ENCODE results near the gene NPEPPS.

The NPEPPS gene

GRCh38 chr17:47628014-47628566 lies 97.2 kb downstream of the NPEPPS start:
- Mint-ChIP-seq H3K36me3 (ENCODE audit: insufficient read depth) (peaks cover 10% of the 10 kb centered on the region), H3K4me1 (ENCODE audit: low read depth in 2 of 2) (no peaks in the 10 kb centered on the region), H3K27ac (no peak overlapping the region), H3K4me3 (no peak overlapping the region), H3K9me3 (no peaks in the 10 kb centered on the region), H3K27me3 (no peaks in the 10 kb centered on the region)
- DNase-seq = no peak
- ATAC-seq (replicated peaks) = no peak

- Mint-ChIP-seq H3K27ac (no peak overlapping the region), H3K4me3 (no peak overlapping the region), H3K36me3 (ENCODE audit: insufficient read depth) (peaks cover 5% of the 10 kb centered on the region), H3K4me1 (ENCODE audit: low read depth in 2 of 2) (no peaks in the 10 kb centered on the region), H3K9me3 (no peaks in the 10 kb centered on the region), H3K27me3 (no peaks in the 10 kb centered on the region)
- ATAC-seq (replicated peaks) = no peak
- no peak for DNase-seq
Measured at GRCh38 chr17:47629826-47630225, 98.9 kb downstream of the NPEPPS start.

GRCh38 chr17:47630614-47631013 lies 99.7 kb downstream of the NPEPPS start:
- peaks cover 5% of the 10 kb centered on the region for H3K36me3 Mint-ChIP-seq (ENCODE audit: insufficient read depth)
- H3K4me1 Mint-ChIP-seq (ENCODE audit: low read depth in 2 of 2) = no peaks in the 10 kb centered on the region
- H3K4me3 Mint-ChIP-seq = no peak overlapping the region
- H3K27me3 Mint-ChIP-seq = no peaks in the 10 kb centered on the region
- ATAC-seq (replicated peaks) (no peak), DNase-seq (no peak)
- no peak overlapping the region for H3K27ac Mint-ChIP-seq
- H3K9me3 Mint-ChIP-seq = no peaks in the 10 kb centered on the region

GRCh38 chr17:47632991-47633390 lies 102.1 kb downstream of the NPEPPS start:
- peaks cover 4 to 7% of the 10 kb centered on the region in 2 donors for H3K4me1 Mint-ChIP-seq (ENCODE audit: low read depth in 2 of 2)
- no peaks in the 10 kb centered on the region for H3K27me3 Mint-ChIP-seq
- DNase-seq (no peak), ATAC-seq (replicated peaks) (no peak)
- no peak overlapping the region for H3K4me3 Mint-ChIP-seq
- no peak overlapping the region for H3K27ac Mint-ChIP-seq
- no peaks in the 10 kb centered on the region for H3K9me3 Mint-ChIP-seq
- H3K36me3 Mint-ChIP-seq (ENCODE audit: insufficient read depth) = peaks cover 6% of the 10 kb centered on the region

DNA sequence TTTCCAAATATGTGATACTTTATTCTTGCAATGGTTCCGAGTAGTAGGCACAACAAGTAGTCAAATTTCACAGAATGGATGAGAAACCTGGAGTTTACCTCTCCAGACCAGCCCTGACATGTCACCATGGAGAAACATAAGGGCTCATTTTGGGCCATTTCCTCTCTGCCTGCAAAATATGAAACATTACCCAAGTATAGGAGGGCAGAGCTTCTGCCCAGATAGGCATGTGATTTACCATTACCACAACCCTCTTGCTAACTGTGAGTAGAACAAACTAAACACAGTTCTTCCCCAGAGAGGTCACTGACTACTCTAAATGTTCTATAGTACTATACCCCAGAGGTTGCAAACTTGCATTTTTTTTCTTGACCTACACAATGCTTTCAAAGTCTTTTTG lies 103.1 kb downstream of the NPEPPS start:
- H3K4me1 Mint-ChIP-seq (ENCODE audit: low read depth in 2 of 2) = peaks cover 4 to 7% of the 10 kb centered on the region in 2 donors
- H3K36me3 Mint-ChIP-seq (ENCODE audit: insufficient read depth) = peaks cover 6% of the 10 kb centered on the region
- no peaks in the 10 kb centered on the region for H3K27me3 Mint-ChIP-seq
- no peaks in the 10 kb centered on the region for H3K9me3 Mint-ChIP-seq
- H3K27ac Mint-ChIP-seq = no peak overlapping the region
- DNase-seq (no peak), ATAC-seq (replicated peaks) (no peak)
- no peak overlapping the region for H3K4me3 Mint-ChIP-seq

DNA sequence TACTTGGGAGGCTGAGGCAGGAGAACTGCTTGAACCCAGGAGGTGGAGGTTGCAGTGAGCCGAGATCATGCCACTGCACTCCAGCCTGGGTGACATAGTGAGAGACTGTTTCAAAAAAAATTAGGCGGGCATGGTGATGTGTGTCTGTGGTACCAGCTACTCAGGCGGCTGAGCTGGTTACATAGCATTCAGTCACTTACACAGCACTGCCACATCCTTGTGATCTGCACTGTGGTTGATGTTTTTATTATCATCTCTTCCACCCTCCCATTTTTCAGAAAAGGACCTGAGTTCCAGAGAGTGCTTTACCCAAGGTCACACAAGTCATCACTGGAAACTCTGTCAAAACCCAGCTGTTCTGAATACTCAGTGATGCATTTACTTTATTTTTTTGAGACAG lies 104.0 kb downstream of the NPEPPS start:
- ATAC-seq (replicated peaks) = peak; percentile 59
- Mint-ChIP-seq H3K36me3 (ENCODE audit: insufficient read depth) (peaks cover 6% of the 10 kb centered on the region), H3K4me1 (ENCODE audit: low read depth in 2 of 2) (peaks cover 4 to 7% of the 10 kb centered on the region in 2 donors), H3K4me3 (no peak overlapping the region), H3K9me3 (no peaks in the 10 kb centered on the region), H3K27ac (no peak overlapping the region), H3K27me3 (no peaks in the 10 kb centered on the region)
- no peak for DNase-seq

DNA sequence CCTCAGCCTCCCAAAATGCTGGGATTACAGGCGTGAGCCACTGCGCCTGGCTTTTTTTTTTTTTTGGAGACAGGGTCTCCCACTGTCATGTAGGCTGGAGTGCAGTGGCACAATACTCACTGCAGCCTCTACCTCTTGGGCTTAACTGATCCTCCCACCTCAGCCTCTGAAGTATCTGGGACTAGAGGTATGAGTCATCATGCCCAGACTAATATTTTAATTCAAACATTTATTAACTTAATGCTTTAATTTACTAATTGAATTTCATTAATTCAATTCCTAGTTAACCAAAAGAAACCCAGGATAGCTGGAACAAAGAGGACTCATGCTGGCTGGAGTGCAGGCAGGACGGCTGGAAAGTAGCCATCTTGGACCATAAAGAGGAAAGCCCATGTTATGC lies 104.8 kb downstream of the NPEPPS start:
- DNase-seq = no peak
- H3K27me3 Mint-ChIP-seq = no peaks in the 10 kb centered on the region
- no peak overlapping the region for H3K27ac Mint-ChIP-seq
- H3K36me3 Mint-ChIP-seq (ENCODE audit: insufficient read depth) = peaks cover 6% of the 10 kb centered on the region
- no peak overlapping the region for H3K4me3 Mint-ChIP-seq
- no peaks in the 10 kb centered on the region for H3K9me3 Mint-ChIP-seq
- peaks cover 4 to 7% of the 10 kb centered on the region in 2 donors for H3K4me1 Mint-ChIP-seq (ENCODE audit: low read depth in 2 of 2)
- no peak for ATAC-seq (replicated peaks)

GRCh38 chr17:47636273-47637030 lies 105.5 kb downstream of the NPEPPS start:
- H3K4me1 Mint-ChIP-seq (ENCODE audit: low read depth in 2 of 2) = peaks cover 4 to 7% of the 10 kb centered on the region in 2 donors
- ATAC-seq (replicated peaks) (no peak), DNase-seq (no peak)
- H3K4me3 Mint-ChIP-seq = peak overlapping the region in 1 of 2 donors; percentile 29
- H3K27me3 Mint-ChIP-seq = no peaks in the 10 kb centered on the region
- peak overlapping the region in 1 of 2 donors; percentile 57 for H3K27ac Mint-ChIP-seq
- peaks cover 3% of the 10 kb centered on the region for H3K36me3 Mint-ChIP-seq (ENCODE audit: insufficient read depth)
- H3K9me3 Mint-ChIP-seq = no peaks in the 10 kb centered on the region

GRCh38 chr17:47638903-47639302 lies 108.0 kb downstream of the NPEPPS start:
- ATAC-seq (replicated peaks) (no peak), DNase-seq (no peak)
- Mint-ChIP-seq H3K9me3 (no peaks in the 10 kb centered on the region), H3K27me3 (no peaks in the 10 kb centered on the region), H3K27ac (no peak overlapping the region), H3K4me1 (ENCODE audit: low read depth in 2 of 2) (peaks cover 4 to 7% of the 10 kb centered on the region in 2 donors), H3K4me3 (no peak overlapping the region), H3K36me3 (ENCODE audit: insufficient read depth) (peaks cover 3% of the 10 kb centered on the region)

DNA sequence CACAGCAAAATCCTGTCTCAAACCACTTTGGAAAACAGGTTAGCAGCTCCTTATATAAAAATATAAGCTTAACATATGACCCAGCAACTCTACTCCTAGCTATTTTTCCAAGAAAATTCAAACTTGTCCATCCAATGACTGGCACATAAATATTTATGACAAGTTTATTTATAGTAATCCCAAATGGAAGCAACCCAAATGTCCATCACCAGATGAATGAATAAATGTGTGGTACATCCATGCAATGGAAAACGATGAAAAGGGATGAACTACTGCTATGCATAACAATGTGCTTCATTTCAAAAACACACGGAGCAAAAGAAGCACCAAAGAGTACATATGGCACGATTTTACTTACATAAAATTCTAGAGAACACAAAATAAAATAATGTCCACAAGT lies 109.2 kb downstream of the NPEPPS start:
- DNase-seq (no peak), ATAC-seq (replicated peaks) (no peak)
- Mint-ChIP-seq H3K4me3 (no peak overlapping the region), H3K4me1 (ENCODE audit: low read depth in 2 of 2) (peaks cover 4 to 13% of the 10 kb centered on the region in 2 donors), H3K9me3 (no peaks in the 10 kb centered on the region), H3K27me3 (no peaks in the 10 kb centered on the region), H3K36me3 (ENCODE audit: insufficient read depth) (peaks cover 3% of the 10 kb centered on the region), H3K27ac (no peak overlapping the region)

DNA sequence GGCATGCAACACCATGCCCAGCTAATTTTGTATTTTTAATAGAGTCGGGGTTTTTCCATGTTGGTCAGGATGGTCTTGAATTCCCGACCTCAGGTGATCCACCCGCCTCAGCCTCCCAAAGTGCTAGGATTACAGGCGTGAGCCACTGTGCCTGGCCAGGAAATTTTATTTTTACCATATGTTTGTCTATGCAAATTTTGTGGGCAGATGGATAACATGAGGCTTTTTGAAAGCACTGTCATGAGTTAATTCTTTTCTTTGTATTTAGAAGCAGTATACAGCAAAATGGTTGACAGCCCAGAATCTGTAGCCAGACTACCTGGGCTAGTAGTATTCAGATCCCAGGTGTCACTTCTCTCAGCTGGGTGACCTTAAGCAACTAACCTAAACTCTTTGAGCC lies 110.3 kb downstream of the NPEPPS start:
- Mint-ChIP-seq H3K4me3 (no peak overlapping the region), H3K27ac (no peak overlapping the region)

GRCh38 chr17:47643116-47643515 lies 112.2 kb downstream of the NPEPPS start:
- no peaks in the 10 kb centered on the region for H3K27me3 Mint-ChIP-seq
- no peak overlapping the region for H3K4me3 Mint-ChIP-seq
- no peak for ATAC-seq (replicated peaks)
- H3K9me3 Mint-ChIP-seq = no peaks in the 10 kb centered on the region
- no peak for DNase-seq
- peaks cover 0 to 15% of the 10 kb centered on the region in 2 donors for H3K4me1 Mint-ChIP-seq (ENCODE audit: low read depth in 2 of 2)
- H3K27ac Mint-ChIP-seq = no peak overlapping the region
- H3K36me3 Mint-ChIP-seq (ENCODE audit: insufficient read depth) = no peaks in the 10 kb centered on the region

More for the DNA sequence above, 110.3 kb downstream of the NPEPPS start:
- H3K27me3 Mint-ChIP-seq = no peaks in the 10 kb centered on the region
- ATAC-seq (replicated peaks) (no peak), DNase-seq (no peak)
- H3K36me3 Mint-ChIP-seq (ENCODE audit: insufficient read depth) = peaks cover 3% of the 10 kb centered on the region
- H3K9me3 Mint-ChIP-seq = no peaks in the 10 kb centered on the region
- peaks cover 4 to 12% of the 10 kb centered on the region in 2 donors for H3K4me1 Mint-ChIP-seq (ENCODE audit: low read depth in 2 of 2)

DNA sequence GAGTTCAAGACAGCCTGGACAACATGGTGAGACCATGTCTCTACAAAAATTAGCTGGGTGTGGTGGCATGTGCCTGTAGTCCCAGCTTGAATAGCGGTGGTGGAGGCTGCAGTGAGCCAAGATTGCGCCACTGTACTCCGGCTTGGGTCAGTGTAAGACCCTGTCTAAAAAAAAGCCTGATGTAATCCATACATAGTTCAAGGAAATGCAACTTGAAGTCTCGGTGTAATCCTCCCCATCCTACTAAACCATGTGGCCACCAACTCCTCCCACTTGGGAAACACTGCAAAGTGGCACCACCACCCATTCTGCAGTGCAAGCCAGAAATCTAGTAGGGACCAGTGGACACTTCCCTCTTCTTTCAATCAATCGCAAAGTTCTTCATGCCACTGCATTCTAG lies 113.4 kb downstream of the NPEPPS start:
- Mint-ChIP-seq H3K4me3 (no peak overlapping the region), H3K9me3 (no peaks in the 10 kb centered on the region), H3K27me3 (no peaks in the 10 kb centered on the region), H3K36me3 (ENCODE audit: insufficient read depth) (peaks cover 4% of the 10 kb centered on the region), H3K27ac (no peak overlapping the region), H3K4me1 (ENCODE audit: low read depth in 2 of 2) (peaks cover 7 to 24% of the 10 kb centered on the region in 2 donors)
- DNase-seq (no peak), ATAC-seq (replicated peaks) (no peak)
